H4 (cell line): ENCODE results near the gene FOSL2. TPM values are rescaled to one million over a fixed set of nuclear protein-coding genes. Genes with fewer than 3 reads are reported as not detected.

Source experiments
- DNase-seq: peaks from one replicate; pipeline ENCODE4 v3.0.0-alpha.2; 2015; ENCODE audit warnings: low spot score
- total RNA-seq: library from RNA; depleted of rRNA; stranded (reverse); fragments of >200 nt; shearing (Covaris generic); gene quantifications from 2 replicates; pipeline ENCODE4 v1.2.3, GENCODE V29; 2014; rRNA removed

FOSL2 gene
- 11.1 and 13.2 TPM in 2 replicates for total RNA-seq

DNA sequence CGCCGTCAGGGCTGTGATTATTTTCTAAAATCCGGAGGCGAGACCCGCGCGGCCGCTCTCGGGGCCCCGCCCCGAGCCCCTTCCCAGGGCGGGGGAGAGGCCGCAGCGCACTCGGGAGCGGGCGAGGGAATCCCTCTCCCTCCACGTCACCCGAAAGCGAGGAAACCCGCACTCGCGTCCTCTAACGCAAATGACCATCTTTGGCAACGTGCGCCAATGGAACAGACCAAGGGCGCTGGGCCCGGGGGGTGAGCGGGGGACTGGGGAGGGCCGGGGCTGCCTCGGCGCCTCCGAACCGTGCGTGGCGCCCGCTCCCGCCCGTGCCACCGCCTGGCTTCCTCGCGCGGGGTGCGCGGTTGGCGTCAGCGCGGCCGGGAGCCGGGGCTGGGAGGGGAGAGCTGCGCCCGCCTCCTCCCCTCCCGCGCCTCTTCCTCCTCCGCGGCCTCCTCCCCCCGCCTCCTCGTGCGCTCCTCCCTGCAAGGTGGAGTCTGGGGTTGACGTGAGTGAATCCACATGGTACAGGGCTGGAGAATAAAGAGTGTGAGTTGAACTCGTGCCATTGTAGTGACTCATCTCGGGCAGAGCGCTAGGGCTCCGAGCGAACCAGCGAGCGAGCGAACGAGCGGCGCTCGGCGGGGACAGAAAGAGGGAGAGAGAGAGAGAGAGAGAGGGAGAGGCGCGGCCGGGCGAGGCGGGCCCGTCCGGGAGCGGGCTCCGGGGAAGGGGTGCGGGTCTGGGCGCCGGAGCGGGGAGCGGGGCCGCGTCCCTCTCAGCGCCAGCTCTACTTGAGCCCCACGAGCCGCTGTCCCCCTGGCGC is at the start of gene FOSL2:
TSS of gene FOSL2 (plus strand) at position 562 of the 817 bp plus-strand sequence. CDS start 863 bp downstream, outside the sequence.
- peak; percentile 98 for DNase-seq

DNA sequence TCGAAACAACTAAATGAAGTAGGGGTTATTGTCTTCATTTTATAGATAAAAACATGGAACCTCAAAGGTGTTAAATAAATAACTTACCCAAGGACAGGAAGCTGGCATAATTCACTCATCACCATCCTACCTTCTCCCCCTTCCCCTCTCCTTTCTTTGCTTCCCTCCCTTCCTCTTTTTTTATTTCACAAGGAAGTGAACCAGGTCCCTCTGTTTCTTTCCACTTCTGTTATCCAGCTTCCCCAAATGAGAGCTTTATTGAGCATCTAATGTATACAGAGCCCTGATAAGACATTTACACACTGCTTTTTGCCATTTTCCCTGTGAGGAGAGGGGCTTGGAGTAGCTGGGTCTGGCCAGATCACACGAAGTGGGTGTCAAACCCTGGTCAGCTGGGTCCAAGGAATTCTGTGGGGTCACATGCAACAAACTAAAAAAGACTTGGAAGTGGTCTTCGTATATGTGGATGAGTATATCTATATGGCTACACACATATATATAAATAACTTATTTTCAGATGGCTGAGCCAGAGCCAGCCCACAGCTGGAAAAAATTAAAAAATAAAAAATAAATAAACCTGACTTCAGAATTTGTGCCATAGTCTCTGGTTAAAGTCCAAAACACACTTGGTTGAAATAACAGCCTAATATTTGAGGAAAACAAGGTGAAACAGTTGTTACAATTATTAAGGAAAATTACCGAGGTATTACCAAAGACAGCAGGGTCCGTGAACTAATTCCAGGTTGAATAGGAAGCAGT is 49.3 kb upstream of the FOSL2 start:
- no peak for DNase-seq

DNA sequence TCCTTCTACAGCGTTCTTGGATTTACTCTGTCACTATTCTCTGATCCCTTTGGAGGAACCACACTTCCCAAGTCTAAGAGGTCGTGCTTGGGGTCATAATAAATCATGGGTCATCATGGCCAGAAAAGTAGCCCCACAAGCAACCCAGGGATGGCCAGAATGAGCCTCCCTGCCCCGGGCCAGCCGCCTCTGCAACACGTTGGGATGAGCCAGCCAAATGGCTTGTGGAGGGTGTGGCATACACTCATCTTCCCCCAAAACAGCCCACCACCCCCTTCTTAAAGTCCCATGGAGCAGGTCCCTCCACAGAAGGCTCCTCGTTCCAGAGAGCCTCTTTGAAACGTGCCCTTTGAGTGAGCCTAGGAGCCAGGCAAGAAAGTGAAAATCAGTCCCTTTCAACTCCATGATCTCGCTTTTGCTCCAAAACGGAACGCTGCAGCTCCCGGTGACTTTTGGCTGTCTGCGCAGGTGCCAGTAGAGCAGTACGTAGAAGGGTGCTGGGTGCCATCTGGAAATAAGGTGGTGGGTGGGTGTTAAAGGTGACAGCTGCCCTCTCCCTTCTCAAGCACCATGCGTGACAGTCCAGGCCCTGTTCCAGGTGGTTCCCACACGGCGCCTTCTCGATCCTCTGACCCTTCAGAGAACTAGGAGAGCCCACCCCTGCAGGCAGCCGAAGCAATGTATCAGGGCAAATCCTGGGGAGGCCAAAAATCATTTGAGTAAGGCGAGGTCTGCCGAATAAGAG is 48.5 kb upstream of the FOSL2 start:
- no peak for DNase-seq

DNA sequence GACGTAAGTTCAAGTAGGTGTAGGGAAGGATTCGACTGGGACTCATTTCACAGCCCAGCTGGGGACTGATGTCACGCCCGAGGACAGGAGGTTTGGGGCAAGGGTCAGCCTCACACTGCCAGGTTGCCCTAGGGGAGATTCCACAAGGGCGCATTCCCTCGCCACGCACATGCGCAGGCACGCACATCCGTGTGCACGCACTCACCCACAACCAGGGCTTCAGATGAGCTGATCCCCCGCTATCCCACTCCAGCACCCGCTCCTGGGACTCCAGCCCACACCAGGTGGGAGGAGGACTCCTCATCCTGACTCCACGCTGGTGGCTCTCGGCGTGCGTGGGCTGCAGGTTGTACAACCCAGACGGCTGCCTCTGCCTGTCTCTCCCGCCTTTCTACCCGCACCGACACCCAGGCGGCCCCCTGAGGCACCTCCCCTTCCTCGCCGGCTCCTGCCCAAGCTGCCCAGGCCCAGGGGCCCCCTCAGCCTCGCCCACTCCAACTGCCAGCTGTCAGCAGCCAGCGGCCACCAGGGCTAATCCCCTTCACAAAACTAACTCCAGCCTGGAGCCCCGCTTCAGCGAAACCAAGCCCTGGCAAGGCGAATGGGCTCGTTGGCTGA is 47.8 kb upstream of the FOSL2 start:
- DNase-seq = no peak

DNA sequence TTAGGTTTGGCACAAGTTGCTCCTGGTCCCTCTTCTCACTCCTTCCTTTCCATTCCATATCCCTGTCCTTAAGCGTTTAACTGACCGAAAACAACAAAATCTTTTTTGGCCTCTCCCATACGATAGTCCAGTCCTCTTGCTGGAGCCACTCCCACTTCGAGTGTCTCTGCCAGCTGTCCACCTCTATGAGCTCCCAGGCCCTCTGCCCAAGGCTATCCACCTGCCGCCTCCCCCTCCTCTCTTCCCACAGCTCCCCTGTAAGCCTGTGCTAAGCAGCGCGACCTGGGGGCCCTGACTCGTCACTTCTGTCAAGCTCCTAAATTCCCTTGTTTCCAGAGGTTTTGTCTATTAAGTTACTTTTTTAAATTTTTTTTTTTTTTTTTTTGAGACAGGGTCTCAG is 47.0 kb upstream of the FOSL2 start:
- no peak for DNase-seq

DNA sequence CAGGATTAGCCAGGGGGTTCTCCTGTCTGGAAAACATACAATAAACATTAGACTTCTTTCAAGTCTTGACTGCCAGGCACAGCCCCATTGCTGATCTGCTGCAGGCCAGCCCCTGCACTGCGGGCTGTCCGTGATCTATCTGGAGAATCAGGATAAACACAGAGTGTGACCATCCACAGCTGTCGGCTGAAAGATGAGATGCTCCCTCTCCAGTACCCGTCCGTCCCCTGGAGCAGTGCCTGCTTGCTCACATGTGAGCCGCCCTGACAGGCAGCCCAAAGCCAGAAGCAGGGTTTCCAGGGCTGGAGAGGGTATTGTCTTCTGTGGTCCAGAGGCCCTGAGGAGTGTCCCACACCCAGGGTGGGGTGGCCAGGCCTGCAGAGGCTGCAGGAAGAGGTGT is 46.1 kb upstream of the FOSL2 start:
- no peak for DNase-seq

DNA sequence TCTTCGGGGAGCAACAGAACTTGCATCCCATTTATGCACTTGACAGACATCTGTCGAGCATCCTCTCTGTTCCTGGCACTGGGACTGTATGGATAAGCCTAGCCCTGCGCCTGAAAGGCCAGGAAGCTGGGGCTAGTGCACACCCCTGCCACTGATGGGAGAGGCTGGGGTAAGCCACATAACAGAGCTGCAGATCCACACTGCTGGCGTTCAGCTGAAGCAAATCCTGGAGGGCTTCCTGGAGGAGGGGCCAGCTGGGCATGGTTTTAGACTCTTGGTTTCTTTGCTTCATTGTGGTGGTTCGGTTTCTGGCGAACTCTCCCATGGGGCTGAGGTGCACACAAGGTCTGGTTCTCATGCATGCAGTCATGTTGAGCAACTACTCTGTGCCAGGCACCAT is 45.5 kb upstream of the FOSL2 start:
- DNase-seq = no peak

DNA sequence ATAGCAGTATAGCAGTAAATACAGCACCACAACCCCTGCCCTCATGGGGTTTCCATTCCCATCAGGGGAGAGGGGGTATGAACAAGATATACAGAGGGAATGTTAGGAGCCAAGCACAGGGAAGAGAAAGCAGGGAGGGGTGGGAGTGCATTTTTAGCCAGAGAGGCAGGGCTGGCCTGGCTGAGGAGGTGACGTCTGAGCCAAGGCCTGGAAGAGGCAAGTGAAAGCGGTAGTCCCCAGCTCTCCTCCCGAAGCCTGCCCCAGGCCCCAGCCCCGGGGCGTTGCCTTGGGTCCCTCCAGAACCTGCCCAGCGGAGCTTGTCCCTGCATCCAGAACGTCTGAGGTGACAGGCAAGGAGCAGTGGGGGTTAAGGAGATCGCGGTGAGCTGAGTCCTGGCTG is 45.1 kb upstream of the FOSL2 start:
- DNase-seq = no peak

DNA sequence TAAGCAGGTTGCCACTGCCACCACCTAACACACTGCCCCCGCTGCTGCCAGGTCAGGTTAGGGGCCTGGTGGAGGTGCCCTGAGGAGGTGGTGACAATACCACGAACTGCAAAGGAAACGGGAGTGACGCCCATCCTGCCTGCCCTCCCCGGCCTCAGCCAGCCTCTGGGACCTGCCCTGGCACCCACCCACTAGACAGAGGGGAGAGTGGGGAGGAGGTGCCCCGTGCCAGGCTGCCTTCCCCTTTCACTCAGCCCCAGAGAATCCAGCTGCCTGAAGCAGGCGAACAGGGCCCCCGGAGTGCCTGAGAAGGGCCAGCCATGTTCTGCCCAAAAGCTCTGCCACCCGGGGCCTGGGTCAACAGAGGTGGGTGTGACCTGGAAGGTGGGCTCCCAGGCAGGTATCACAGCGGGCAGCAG is 44.5 kb upstream of the FOSL2 start:
- DNase-seq = no peak

DNA sequence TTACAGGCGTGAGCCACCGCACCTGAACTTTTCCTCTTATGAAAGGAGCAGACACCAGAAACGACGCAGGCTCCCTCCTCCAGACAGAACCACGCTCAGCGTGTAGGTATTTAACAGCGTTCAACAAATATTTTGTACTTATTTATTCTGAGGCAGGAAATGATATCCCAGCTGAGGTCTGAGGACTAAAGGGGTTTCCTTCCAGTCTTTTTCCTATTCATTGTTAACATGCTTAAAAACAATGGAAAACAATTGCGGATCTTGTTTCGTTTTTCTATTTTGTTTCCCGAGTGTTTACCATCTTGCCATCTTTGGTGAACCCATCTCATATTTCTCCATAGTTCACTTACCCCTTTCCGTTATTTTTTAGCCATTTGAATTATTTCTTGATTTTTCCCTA is 43.7 kb upstream of the FOSL2 start:
- DNase-seq = no peak

DNA sequence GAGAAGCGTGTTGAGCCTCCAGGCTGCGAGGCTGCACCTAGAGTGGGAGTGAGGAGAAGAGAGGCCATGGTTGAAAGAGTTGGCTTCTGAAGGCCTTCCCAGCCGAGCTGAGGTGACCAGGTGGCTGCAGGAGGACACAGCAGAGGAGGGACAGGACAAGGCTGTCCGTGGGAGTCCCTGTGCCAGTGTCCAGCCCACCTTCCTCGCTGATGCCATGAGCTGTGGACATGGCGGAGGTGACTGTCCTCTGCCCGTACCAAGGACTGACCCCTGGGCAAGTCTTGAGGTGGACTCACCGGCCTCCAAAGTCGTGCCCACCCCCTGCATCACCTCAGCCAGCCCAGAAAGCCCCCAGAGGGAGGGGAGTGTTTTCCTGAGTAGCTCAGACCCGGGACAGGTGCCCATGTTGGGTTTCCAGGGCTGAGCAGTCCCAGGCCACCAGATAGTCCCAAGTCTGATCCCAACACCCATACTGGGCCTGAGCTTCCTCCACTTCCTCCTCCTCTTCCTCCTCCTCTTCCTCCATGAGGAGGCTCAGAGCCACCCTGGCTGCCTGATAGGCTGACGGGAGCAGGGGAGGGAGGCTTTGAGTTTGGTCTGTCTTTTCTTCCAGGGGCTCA is 43.0 kb upstream of the FOSL2 start:
- no peak for DNase-seq

DNA sequence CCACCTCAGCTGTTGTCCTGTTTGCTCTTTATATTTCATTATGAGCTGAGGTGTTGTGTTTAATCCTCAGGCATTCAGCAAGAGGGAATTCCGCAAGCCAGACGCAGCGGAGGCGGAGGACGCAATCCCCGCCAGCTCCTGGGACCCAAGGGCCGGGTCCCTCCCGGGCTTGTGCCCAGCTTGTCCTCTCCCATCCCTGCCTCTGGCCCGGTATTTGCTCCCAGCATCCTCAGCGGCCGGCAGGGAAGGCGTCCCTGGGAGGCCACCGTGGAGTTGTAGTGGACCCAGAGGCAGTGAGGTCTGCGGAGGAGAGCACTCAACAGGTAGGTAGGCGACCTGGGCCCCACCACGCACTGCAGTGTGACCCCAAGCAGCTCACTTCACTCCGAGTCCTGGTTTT is 42.5 kb upstream of the FOSL2 start:
- no peak for DNase-seq

DNA sequence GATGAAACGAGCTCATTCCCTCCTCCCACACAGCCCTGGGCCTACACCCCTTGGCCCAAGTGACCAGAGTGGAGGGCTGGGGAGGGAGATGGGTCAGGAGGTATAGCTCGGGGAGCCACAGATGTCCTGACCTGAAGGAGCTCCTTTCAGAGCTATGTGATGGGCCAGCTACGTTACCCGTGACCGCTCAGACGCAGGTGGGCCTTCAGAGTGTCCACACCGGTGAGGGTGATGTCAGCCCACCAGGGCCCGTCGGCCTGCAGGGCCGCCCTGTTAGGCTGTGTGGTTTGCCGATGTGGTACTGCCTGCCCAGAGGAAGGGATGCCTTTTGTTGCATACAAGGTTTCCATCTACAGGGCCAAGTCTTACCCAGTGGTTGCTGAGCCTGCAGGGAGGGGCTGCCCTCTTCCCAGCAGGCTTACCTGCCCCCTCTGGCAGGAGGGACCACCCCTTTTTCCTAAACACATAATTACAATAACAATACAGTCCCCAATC is 41.8 kb upstream of the FOSL2 start:
- DNase-seq = no peak

DNA sequence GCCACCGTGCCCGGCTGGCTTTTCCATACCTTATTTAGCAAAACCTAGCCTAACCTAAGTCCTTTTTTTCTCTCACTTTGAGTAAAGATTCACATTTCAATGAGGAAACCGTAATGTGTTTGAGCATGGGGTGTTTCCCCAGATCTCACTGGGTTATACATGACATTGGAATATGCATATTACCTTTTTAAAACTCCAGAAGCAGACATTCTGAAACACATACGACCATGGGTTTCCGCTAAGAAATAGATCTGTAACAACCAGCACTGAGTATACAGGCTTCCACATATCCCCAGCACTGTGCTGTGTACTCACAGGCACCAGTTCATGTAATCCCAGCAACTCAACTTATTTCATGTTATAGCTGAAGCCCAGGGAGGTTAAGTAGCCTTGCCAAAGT is 41.0 kb upstream of the FOSL2 start:
- no peak for DNase-seq

DNA sequence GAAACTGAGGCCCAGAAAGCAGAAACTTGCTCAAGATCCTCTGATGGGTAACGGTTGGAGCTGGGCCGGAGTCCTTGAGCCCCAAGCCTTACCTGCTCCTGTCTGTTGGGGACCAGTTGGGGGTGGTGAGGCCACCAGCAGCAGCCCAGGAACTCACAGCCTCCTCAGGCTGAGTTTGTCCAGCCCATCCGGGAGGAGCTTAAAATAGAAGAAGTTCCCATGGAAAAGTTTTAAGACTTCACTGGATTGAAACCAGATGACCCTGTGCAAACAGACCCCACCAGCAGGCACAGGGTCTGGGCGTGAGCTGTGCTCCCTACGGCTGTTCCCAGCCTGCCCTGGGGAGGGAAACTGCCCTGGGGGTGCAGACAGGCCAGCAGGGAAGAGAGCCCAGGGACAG is 40.6 kb upstream of the FOSL2 start:
- no peak for DNase-seq

DNA sequence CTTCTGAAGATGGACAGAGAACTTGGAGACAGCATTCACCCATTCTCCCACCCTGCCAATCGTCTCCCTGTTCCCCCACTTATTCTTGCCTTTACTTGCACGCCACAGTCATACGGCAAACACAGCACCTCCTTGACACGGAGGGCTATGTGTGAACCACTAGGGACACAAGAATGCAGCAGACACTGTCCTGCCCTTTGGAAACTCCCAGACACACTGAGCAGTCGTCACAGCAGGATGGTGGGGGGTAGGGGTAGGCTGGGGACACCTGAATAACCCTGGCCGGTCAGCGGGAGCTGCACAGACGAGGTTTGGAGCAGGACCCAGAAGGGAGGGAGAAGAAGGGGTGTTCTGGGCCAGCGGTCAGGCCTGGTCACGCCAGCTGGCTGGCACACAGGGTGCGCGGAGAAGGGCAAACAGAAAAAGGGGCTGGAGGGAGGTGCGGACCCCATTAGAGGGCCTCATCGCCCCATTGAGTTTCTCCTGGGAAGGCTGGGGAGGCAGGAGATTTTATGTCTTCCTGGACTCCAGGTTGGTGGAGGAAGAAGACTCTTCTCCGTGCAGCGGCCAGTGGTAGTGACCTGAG is 40.0 kb upstream of the FOSL2 start:
- no peak for DNase-seq

DNA sequence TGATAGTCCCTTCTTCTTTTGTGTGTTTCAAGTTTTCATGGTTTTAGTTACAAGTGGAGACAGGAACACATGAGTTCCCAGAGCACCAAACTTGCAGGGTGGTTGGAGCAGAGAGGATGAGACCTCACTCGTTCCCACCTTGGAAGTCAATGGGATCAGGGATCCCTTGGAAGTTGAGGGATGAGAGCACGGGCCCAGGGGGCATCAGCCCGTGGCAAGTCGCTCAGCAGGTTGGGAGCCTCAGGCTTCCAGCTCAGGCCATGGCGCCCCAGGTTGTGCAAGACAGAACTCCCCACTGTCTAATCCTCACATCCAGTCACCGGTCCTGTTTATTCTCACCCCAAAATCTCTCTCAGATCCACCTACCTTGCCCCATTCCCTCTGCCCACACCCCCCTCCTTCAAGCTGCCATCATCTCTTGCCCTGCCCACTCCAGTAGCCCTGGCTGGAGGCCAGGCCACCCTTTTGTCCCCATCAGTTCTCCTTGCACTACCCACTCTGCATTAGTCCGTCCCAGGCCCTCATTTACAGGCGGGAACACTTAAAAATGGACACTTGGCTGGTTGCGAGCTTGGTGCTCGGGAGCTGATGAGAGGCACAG is 37.6 kb upstream of the FOSL2 start:
- no peak for DNase-seq

DNA sequence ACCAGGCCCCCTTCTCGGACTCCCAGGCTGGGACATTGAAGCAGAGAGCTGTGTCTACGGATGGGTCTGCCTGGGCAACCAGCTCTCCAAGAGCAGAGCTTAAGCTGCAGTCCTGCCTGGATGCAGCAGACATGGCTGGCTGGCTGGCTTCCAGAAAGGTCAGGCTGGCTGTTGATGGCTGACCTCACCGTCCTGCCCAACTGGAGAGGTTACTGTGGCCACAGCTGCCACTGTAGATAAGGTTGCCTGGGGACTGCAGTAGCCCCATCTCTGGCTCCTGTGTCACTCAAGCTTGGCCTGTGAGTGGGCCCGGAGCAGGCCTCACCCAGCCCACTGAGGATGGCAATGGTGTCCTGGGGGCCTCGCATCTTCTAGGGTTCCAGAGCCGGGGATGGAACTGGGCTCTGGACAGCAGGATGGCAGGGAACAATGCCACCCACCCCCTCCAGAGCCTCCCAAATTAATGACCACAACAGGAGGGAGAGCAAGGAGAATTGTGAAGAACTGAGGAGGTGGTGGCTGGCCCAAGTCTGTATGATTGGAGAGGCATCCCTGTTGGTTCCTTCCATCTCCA is 37.0 kb upstream of the FOSL2 start:
- no peak for DNase-seq

DNA sequence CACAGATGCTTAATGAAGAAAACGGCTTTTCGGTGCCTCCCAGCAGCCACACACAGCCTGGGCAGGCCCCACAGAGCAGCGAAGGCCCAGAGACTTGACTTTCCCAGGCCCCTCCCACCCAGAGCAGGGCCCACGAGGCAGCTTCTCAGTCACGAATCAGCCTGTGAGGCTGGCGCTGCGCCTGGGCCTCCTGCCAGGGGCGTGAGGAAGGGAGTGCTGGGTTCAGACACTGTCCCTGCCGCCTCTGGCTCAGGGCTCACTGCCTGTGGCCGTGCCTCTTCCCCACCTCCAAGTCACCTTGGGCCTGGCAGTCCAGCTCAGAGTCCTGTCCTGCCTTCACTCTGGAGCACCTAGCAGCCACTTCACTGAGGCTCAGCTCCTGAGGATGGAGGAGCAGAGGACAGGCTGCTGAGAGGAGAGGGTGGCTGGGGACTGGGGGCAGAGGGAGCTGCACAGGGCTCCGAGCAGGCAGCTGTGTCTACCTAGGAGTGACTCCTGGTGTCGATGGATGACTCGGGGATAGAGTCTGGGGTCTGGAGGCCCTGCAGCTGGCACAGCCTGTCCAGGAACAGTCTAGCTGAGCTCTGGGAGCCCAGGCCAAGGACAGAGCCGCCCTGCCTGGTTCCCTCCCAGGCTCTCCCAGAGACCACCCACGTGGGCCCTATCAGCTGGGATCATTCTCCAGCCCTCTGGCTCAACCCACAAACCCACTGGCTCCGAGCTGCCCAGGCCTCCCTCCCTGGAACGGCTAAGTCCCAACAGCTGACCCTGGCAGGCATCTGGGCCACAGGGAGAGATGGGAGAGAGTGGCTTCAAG is 36.4 kb upstream of the FOSL2 start:
- peak; percentile 77 for DNase-seq
